ENCODE measurements around the gene MYH9. TPM values are rescaled to one million over a fixed set of nuclear protein-coding genes. Genes with fewer than 3 reads are reported as not detected.
"Not testable (repeated sequence)": the region's sequence is repeated elsewhere in the genome, so short reads cannot be mapped to it uniquely, and the experiment has no call there.

Gene MYH9
- total RNA-seq, 4 donors from 2014 or later: 215 to 1,171 (median 400) TPM

- no peak overlapping the region for H3K4me3 ChIP-seq
- H3K9me3 ChIP-seq: no peaks in the 10 kb centered on the region
- H3K27ac ChIP-seq: peak overlapping the region; percentile 10 to 86
- intact Hi-C loops (cut with DNase I; ENCODE audit: low total_unique reads): no loop called here
- H3K27me3 ChIP-seq: no peaks in the 10 kb centered on the region
- no peaks in the 10 kb centered on the region for H3K36me3 ChIP-seq
- H3K4me1 ChIP-seq: peaks cover 19 to 23% of the 10 kb centered on the region in 2 donors
- TF ChIP-seq, protein P1, sequence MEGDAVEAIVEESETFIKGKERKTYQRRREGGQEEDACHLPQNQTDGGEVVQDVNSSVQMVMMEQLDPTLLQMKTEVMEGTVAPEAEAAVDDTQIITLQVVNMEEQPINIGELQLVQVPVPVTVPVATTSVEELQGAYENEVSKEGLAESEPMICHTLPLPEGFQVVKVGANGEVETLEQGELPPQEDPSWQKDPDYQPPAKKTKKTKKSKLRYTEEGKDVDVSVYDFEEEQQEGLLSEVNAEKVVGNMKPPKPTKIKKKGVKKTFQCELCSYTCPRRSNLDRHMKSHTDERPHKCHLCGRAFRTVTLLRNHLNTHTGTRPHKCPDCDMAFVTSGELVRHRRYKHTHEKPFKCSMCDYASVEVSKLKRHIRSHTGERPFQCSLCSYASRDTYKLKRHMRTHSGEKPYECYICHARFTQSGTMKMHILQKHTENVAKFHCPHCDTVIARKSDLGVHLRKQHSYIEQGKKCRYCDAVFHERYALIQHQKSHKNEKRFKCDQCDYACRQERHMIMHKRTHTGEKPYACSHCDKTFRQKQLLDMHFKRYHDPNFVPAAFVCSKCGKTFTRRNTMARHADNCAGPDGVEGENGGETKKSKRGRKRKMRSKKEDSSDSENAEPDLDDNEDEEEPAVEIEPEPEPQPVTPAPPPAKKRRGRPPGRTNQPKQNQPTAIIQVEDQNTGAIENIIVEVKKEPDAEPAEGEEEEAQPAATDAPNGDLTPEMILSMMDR (IDR thresholded peaks at IDR 0.05): no peak
- no peak for TF ChIP-seq POLR2A (IDR thresholded peaks at IDR 0.05)
- no peak for DNase-seq
Observed at GRCh38 chr22:36256478-36256877, 131.3 kb downstream of the MYH9 start.

DNA sequence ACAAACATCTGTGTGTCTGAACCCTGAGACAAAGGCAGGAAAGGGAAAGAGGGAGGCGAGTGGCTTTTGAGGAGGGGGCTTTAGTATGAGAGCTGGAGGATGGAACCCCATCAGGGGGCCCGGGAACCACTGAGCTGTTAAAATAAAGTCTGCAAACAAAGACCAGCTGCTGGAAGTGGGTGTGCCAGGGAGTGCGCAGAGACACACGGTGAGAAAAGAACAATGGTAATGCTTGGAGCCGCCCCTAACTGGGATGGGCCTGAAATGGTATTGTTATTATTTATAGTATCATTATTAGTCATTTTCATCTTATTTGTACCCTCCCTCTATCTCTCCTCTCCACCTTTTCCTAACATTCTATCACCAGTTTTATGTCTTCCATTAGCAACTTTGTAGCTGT, 132.2 kb downstream of the MYH9 start:
- H3K4me3 ChIP-seq; H3K27me3 ChIP-seq; DNase-seq; H3K36me3 ChIP-seq; intact Hi-C loops (cut with DNase I; ENCODE audit: low total_unique reads); H3K9me3 ChIP-seq: not testable (repeated sequence)
- Histone ChIP-seq H3K4me1 (peaks cover 19 to 23% of the 10 kb centered on the region in 2 donors), H3K27ac (peak overlapping the region; percentile 87 to 94)

DNA sequence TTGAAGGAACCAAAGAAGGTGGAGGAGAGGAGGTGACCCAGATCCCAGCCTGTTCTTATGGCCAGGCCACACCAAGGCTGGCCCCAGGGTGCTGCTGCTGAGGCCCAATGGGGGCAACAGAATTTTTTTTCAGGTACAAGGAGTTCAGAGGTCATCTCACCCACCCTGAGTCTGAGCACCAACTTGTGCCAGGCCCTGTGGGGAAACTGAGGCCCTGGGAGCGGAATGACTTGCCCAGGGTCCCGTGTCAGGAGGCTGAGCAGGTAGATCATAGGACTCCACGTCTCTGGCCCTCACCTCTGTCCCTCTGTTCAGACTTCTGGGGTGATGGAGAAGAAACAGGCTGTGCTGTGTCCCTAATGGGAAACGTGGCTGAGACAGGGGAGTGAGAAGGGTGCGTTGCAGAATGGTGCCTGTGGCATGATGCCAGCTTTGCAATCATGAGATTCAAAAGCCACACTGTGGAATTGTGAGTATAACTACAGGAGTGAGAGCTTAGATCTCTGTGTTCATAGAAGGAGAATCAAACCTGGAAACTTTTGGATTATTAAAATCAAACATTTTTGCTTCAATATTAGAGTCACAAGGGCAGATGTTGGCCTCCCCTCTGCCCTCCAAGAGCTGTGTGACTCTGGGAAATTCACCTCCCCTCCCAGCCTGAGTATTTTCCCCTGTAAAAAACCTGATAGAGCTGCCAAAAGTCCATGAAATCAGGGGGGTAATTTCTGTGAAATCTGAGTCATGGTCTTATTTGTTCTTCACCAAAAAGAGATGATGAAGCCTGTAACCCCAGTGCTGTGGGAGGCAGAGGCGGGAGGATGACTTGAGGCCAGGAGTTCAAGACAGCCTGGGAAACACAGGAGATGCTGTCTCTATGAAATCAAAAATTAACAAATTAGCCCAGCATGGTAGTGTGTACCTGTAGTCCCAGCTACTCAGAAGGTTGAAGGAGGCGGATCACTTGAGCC, 134.0 kb downstream of the MYH9 start:
- Histone ChIP-seq H3K27ac (peak overlapping the region; percentile 87 to 94), H3K9me3 (no peaks in the 10 kb centered on the region), H3K4me3 (peak overlapping the region; percentile 41 to 48), H3K36me3 (no peaks in the 10 kb centered on the region), H3K4me1 (peaks cover 12 to 14% of the 10 kb centered on the region in 2 donors), H3K27me3 (no peaks in the 10 kb centered on the region)
- DNase-seq: peak in 1 of 2 donors; percentile 73
- intact Hi-C loops (cut with DNase I; ENCODE audit: low total_unique reads): no loop called here
- TF ChIP-seq, protein P1 (IDR thresholded peaks at IDR 0.05): no peak
- TF ChIP-seq POLR2A (IDR thresholded peaks at IDR 0.05): no peak

DNA sequence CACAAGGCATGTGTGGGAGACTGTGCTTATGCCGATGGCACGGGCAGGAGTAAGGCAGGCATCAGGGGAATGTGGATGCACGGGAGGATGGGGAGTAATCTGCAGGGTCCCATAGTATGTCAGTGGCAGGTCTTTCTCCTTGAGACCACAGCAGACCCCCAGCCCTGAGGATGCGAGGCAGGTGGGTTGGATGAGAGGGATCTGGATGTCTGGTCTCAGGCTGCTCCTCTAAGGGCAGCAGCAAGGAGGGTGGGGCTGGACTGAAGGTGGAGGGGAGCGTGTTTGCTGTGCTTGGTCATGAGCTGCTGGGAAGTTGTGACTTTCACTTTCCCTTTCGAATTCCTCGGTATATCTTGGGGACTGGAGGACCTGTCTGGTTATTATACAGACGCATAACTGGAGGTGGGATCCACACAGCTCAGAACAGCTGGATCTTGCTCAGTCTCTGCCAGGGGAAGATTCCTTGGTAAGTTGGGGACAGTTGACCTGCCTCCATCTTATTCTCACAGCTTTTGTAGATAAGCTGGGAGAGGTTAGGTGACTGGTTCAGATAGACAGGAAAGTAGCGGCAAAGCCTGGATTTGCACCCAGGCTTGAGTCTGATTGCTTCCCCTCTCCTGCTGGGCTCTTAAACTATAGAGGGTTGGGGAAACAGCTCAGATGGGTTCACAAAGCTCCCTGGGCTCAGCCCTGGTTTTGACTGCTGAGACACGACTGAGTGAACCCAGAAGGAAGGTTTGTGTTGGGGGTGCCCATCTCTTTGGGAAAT, 134.8 kb downstream of the MYH9 start, which contains the start of gene APOL1:
APOL1 (plus strand) TSS at position 380 of the 769 bp plus-strand sequence. CDS start 1,823 bp downstream, outside the sequence.
- intact Hi-C loops (cut with DNase I; ENCODE audit: low total_unique reads): no loop called here
- Histone ChIP-seq H3K4me1 (peaks cover 6 to 8% of the 10 kb centered on the region in 2 donors), H3K27me3 (no peaks in the 10 kb centered on the region)

GRCh38 chr22:36251979-36252608, 135.7 kb downstream of the MYH9 start:
- intact Hi-C loops (cut with DNase I; ENCODE audit: low total_unique reads); H3K4me3 ChIP-seq; DNase-seq; H3K27me3 ChIP-seq; H3K36me3 ChIP-seq; H3K9me3 ChIP-seq; H3K4me1 ChIP-seq: not testable (repeated sequence)
- peak overlapping the region; percentile 87 to 94 for H3K27ac ChIP-seq

More for the DNA sequence above, 134.8 kb downstream of the MYH9 start, which contains the start of gene APOL1:
- Histone ChIP-seq H3K27ac (peak within 1 kb of the TSS; percentile 87 to 94), H3K4me3 (peak within 1 kb of the TSS; percentile 41 to 48), H3K9me3 (no peaks in the 10 kb centered on the region), H3K36me3 (no peaks in the 10 kb centered on the region)
- TF ChIP-seq, protein P1 (IDR thresholded peaks at IDR 0.05): no peak
- TF ChIP-seq POLR2A (IDR thresholded peaks at IDR 0.05): peak; percentile 53 to 68
- peak; percentile 64 to 78 for DNase-seq

GRCh38 chr22:36250292-36250960, 137.3 kb downstream of the MYH9 start:
- H3K4me3 ChIP-seq; H3K9me3 ChIP-seq; H3K36me3 ChIP-seq; H3K27ac ChIP-seq; DNase-seq; H3K4me1 ChIP-seq; intact Hi-C loops (cut with DNase I; ENCODE audit: low total_unique reads); H3K27me3 ChIP-seq: not testable (repeated sequence)
